GM23338 (cell line): Measurements from ENCODE around the gene HS6ST3. TPM values are rescaled to one million over a fixed set of nuclear protein-coding genes. Genes with fewer than 3 reads are reported as not detected.

ENCODE experiments used
- ATAC-seq: fragments of 200-7000 bp; cut with Tn5 transposase; 3 replicates; pipeline ENCODE4 v1.9.1; 2020
- DNase-seq: peaks from one replicate; pipeline ENCODE4 v3.0.0-alpha.2; 2015; ENCODE audit warnings: low spot score
- H2AFZ ChIP-seq: fragments of 200-600 bp; sonication (generic); 2 replicates; pipeline ENCODE4 v1.8.0; 2016; ENCODE audit warnings: antibody characterized with exemption, mild to moderate bottlenecking, moderate library complexity
- H3F3A ChIP-seq: fragments of 200-600 bp; sonication (generic); replicated peaks from 2 replicates; pipeline ENCODE4 v1.8.0; 2017; ENCODE audit warnings: antibody characterized with exemption, mixed run types, low read depth
- H3K27ac ChIP-seq: fragments of 200-600 bp; sonication (generic); 2 replicates; pipeline ENCODE4 v1.6.1; 2016; ENCODE audit warnings: low read depth
- H3K27me3 ChIP-seq: fragments of 200-600 bp; sonication (generic); 2 replicates; pipeline ENCODE4 v1.8.0; 2016; ENCODE audit warnings: mild to moderate bottlenecking, mixed run types, moderate library complexity; ENCODE audit not compliant: insufficient read depth
- H3K36me3 ChIP-seq: fragments of 200-600 bp; sonication (generic); 2 replicates; pipeline ENCODE4 v1.8.0; 2016; ENCODE audit warnings: mild to moderate bottlenecking; ENCODE audit not compliant: insufficient read depth
- H3K4me1 ChIP-seq: fragments of 200-600 bp; sonication (generic); 2 replicates; pipeline ENCODE4 v1.8.0; 2016; ENCODE audit warnings: mild to moderate bottlenecking, moderate library complexity; ENCODE audit not compliant: insufficient read depth
- H3K4me2 ChIP-seq: fragments of 200-600 bp; sonication (generic); 2 replicates; pipeline ENCODE4 v1.7.1; 2017; ENCODE audit warnings: mixed run types
- H3K4me3 ChIP-seq: fragments of 200-600 bp; sonication (generic); 2 replicates; pipeline ENCODE4 v1.6.1; 2016; ENCODE audit warnings: mixed run types
- H3K79me2 ChIP-seq: fragments of 200-600 bp; sonication (generic); replicated peaks from 2 replicates; pipeline ENCODE4 v1.8.0; 2017; ENCODE audit warnings: mild to moderate bottlenecking; ENCODE audit not compliant: insufficient read depth
- H3K9me2 ChIP-seq: fragments of 200-600 bp; sonication (generic); 2 replicates; pipeline ENCODE4 v1.8.0; 2017; ENCODE audit not compliant: insufficient read depth
- H4K20me1 ChIP-seq: fragments of 200-600 bp; sonication (generic); replicated peaks from 2 replicates; pipeline ENCODE4 v1.8.0; 2017; ENCODE audit warnings: mild to moderate bottlenecking; ENCODE audit not compliant: insufficient read depth
- H3K27ac Mint-ChIP-seq: 2 replicates; pipeline ENCODE4 v1.8.0; 2020; ENCODE audit warnings: inconsistent platforms, mild to moderate bottlenecking, moderate library complexity, mixed read lengths
- H3K27me3 Mint-ChIP-seq: 3 replicates; pipeline ENCODE4 v1.8.0; 2022; ENCODE audit warnings: low read depth, mild to moderate bottlenecking, moderate library complexity, mixed read lengths, inconsistent platforms; ENCODE audit not compliant: insufficient read depth, poor library complexity
- H3K36me3 Mint-ChIP-seq: 3 replicates; pipeline ENCODE4 v1.8.0; 2021; ENCODE audit warnings: low read depth, mild to moderate bottlenecking, inconsistent platforms, moderate library complexity, mixed read lengths
- H3K4me1 Mint-ChIP-seq: 3 replicates; pipeline ENCODE4 v1.8.0; 2020; ENCODE audit warnings: mild to moderate bottlenecking, inconsistent platforms, mixed read lengths
- H3K4me3 Mint-ChIP-seq: 3 replicates; pipeline ENCODE4 v1.8.0; 2021; ENCODE audit warnings: moderate library complexity, mild to moderate bottlenecking, inconsistent platforms, mixed read lengths
- H3K9me3 Mint-ChIP-seq: 3 replicates; pipeline ENCODE4 v1.8.0; 2020; ENCODE audit warnings: moderate library complexity, mild to moderate bottlenecking, inconsistent platforms, mixed read lengths
- CREB1 ChIP-seq: fragments of 250-450 bp; sonication (Bioruptor Pico); IDR thresholded peaks from 2 replicates; pipeline ENCODE4 v1.5.0; 2020; ENCODE audit warnings: low read depth, mild to moderate bottlenecking, moderate library complexity
- CTCF ChIP-seq, 2 experiments: fragments of 200-600 bp in 1 of 2; sonication (generic) in 1 of 2; conservative IDR thresholded peaks; 2 replicates each; pipeline versions ENCODE4 v1.5.1 to v1.6.1; 2016 to 2017; ENCODE audit warnings: antibody characterized with exemption in 2 of 2, low read depth in 2 of 2, mild to moderate bottlenecking in 2 of 2, moderate library complexity in 1 of 2
- EZH2 ChIP-seq: fragments of 200-600 bp; sonication (generic); IDR thresholded peaks from one replicate; pipeline ENCODE4 v1.8.0; 2017; ENCODE audit warnings: antibody characterized with exemption, mild to moderate bottlenecking, low read depth; ENCODE audit not compliant: unreplicated experiment
- EZH2phosphoT487 ChIP-seq: fragments of 200-600 bp; sonication (generic); IDR thresholded peaks from one replicate; pipeline ENCODE4 v1.8.1; 2018; ENCODE audit warnings: antibody characterized with exemption; ENCODE audit not compliant: unreplicated experiment
- JUNB ChIP-seq: IDR thresholded peaks from one replicate; pipeline ENCODE4 v1.6.1; 2016; ENCODE audit warnings: antibody characterized with exemption; ENCODE audit not compliant: unreplicated experiment
- ZNF462 ChIP-seq: fragments of 250-450 bp; sonication (Bioruptor Pico); IDR thresholded peaks from 2 replicates; pipeline ENCODE4 v1.5.0; 2020; ENCODE audit warnings: mild to moderate bottlenecking, moderate library complexity
- polyA plus RNA-seq: library from polyadenylated mRNA; unstranded; fragments of >200 nt; fragmentation: Nextera tagmentation; extraction: Ambion mirVana; gene quantifications from 2 replicates; pipeline ENCODE4 v1.2.1, GENCODE V29; 2016
- total RNA-seq: library from RNA; depleted of rRNA; stranded (reverse); fragments of >200 nt; shearing (Covaris generic); gene quantifications from 2 replicates; pipeline ENCODE4 v1.2.3, GENCODE V29; 2014

The HS6ST3 gene
- total and polyA plus RNA-seq, 2 experiments from 2014 or later, result 0.52 to 0.80 TPM

DNA sequence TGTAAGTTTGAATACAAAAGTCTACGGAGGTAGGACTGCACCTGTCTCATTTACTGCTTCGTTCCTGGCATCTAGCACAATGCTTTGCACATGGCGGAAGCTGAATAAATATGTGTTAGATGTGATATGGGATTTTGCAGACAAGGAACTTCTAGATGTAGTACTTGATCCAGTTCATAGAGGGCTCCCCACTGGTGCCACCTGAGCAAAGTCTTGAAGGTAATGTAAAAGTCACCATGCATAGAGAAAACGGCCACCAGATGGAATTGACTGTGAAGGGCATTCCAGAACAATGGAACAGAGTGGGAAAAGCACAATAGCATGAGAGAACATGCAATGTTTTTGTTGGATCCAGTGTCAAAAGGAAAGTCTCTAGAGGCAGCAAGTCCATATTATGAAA, 209.3 kb downstream of the HS6ST3 start (continued):
- TF ChIP-seq ZNF462 (CRISPR knock-in tag) (no peak), JUNB (no peak)

GRCh38 chr13:96308568-96308967, 218.7 kb downstream of the HS6ST3 start:
- Histone ChIP-seq H3K36me3 (no peaks in the 10 kb centered on the region), H3K9me2 (no peaks in the 10 kb centered on the region), H4K20me1 (no peaks in the 10 kb centered on the region), H3K27ac (no peak overlapping the region), H3K79me2 (no peaks in the 10 kb centered on the region), H2AFZ (no peak overlapping the region), H3K4me2 (no peak overlapping the region), H3F3A (no peaks in the 10 kb centered on the region), H3K27me3 (no peaks in the 10 kb centered on the region), H3K4me1 (no peaks in the 10 kb centered on the region), H3K4me3 (no peak overlapping the region)
- ATAC-seq (no peak), DNase-seq (no peak)
- Mint-ChIP-seq H3K36me3 (no peaks in the 10 kb centered on the region), H3K9me3 (no peaks in the 10 kb centered on the region), H3K27me3 (peaks cover 3% of the 10 kb centered on the region), H3K4me3 (no peak overlapping the region), H3K4me1 (peaks cover 6% of the 10 kb centered on the region; the same call in 1 of the 3 replicates), H3K27ac (no peak overlapping the region)
- TF ChIP-seq CREB1 (CRISPR knock-in tag) (no peak), ZNF462 (CRISPR knock-in tag) (no peak), CTCF (conservative IDR thresholded peaks at IDR 0.05; ENCODE audit: low read depth in 2 of 2) (no peak), JUNB (no peak), EZH2phosphoT487 (no peak), EZH2 (no peak)
